Heart right ventricle (tissue), 16 donors: ENCODE results near the gene C1orf74. TPM values are rescaled to one million over a fixed set of nuclear protein-coding genes. Genes with fewer than 3 reads are reported as not detected.

Source experiments
- ATAC-seq, 8 donors: fragments of 200-7000 bp; cut with Tn5 transposase; one replicate each; pipeline ENCODE4 v1.9.1; 2020; ENCODE audit warnings: mild to moderate bottlenecking in 8 of 8, moderate library complexity in 8 of 8, moderate number of reproducible peaks in 1 of 8
- DNase-seq, 2 donors: peaks; one replicate each; pipeline ENCODE4 v3.0.0-alpha.2; 2020
- H3K27ac ChIP-seq, 10 donors: fragments of 200-600 bp; sonication (generic) in 2 of 10; one replicate each; pipeline versions ENCODE4 v1.5.0 to v1.8.0; 2020 to 2022; ENCODE audit warnings: mild to moderate bottlenecking in 3 of 10
- H3K27me3 ChIP-seq, 7 donors: fragments of 200-600 bp; one replicate each; pipeline ENCODE4 v1.8.0; 2021 to 2022; ENCODE audit warnings: mild to moderate bottlenecking in 2 of 7
- H3K36me3 ChIP-seq, 9 donors: fragments of 200-600 bp; sonication (generic) in 1 of 9; one replicate each; pipeline versions ENCODE4 v1.5.0 to v1.8.0; 2020 to 2022; ENCODE audit warnings: mild to moderate bottlenecking in 2 of 9
- H3K4me1 ChIP-seq, 9 donors: fragments of 200-600 bp; sonication (generic) in 1 of 9; one replicate each; pipeline versions ENCODE4 v1.5.0 to v1.8.0; 2020 to 2022; ENCODE audit warnings: mild to moderate bottlenecking in 4 of 9
- H3K4me3 ChIP-seq, 10 donors: fragments of 200-600 bp; sonication (generic) in 2 of 10; one replicate each; pipeline versions ENCODE4 v1.5.0 to v1.8.0; 2020 to 2022; ENCODE audit warnings: mild to moderate bottlenecking in 7 of 10, moderate library complexity in 2 of 10
- H3K9me3 ChIP-seq, 11 donors: fragments of 200-600 bp in 10 of 11; sonication (generic) in 2 of 11; one replicate each; pipeline versions ENCODE4 v1.5.0 to v1.8.0; 2013 to 2022; ENCODE audit warnings: mild to moderate bottlenecking in 2 of 11, control low read depth in 1 of 11, moderate library complexity in 1 of 11
- WGBS, 2 donors: extraction: QIAGEN DNeasy Blood & Tissue Kit; methylation state at CpG; one replicate each; pipeline ENCODE4 v1.1.7; 2013; ENCODE audit warnings: inconsistent platforms in 1 of 2; 5-methylcytosine and 5-hydroxymethylcytosine counted together
- intact Hi-C, 10 donors: fragments of 100-400 bp; cut with DNase I; formaldehyde crosslinking; loops; one replicate each; pipeline versions ENCODE4 v1.11.1 to v1.14.2; 2022
- polyA plus RNA-seq, 2 donors: library from polyadenylated mRNA; stranded (reverse); fragments of 200-250 nt; gene quantifications; one replicate each; pipeline ENCODE4 v1.2.3, GENCODE V29; 2013
- total RNA-seq, 10 donors: library from RNA; stranded (reverse); fragmentation: NEBNext Ultra II Directional in 3 of 10; extraction: Animal tissue kit (Norgen Biotek cat#: 25700) in 3 of 10; gene quantifications; one replicate each; pipeline versions ENCODE4 v1.2.1 to v1.2.4, GENCODE V29; 2021 to 2023
- TF ChIP-seq, protein P1 (sequence below), 9 donors: fragments of 200-600 bp; sonication (generic) in 2 of 9; IDR thresholded peaks; one replicate each; pipeline versions ENCODE4 v1.5.0 to v1.8.0; 2021 to 2022; ENCODE audit warnings: antibody characterized with exemption in 9 of 9, mild to moderate bottlenecking in 5 of 9, moderate library complexity in 1 of 9
- donor health status: Arrhythmogenic right ventricular cardiomyopathy.
- donor health status: ischemic (EF 13 %, LVEDD 7.1; RV severe dilation, severe dysfunction).
- donor health status: healthy with polysubstance abuse.
- donor health status: DM: no; HTN: yes; CAD: no.
- donor health status: DM: no; HTN: no; CAD: no.
- donor health status: ischemic (EF 25% LVEDD 6.9; RV normal size, moderate dysfunction).
- donor health status: ischemic (EF 25% LVEDD 5.7; RV mildly dilated, moderate dysfunction).
- donor health status: healthy.
- donor health status: DM: yes; HTN: yes; CAD: no.
- donor health status: Ischemic cardiomyopathy.
- donor health status: ischemic (EF 35%, LVEDD 5.7; RV mildly dilated, moderate dysfunction).
- donor health status: nonischemic (EF 11% LVEDD 7.7; RV severe dilation, severe dysfunction).
- donor health status: DM: yes; HTN: yes; CAD: no.
- donor health status: PGD.
- donor health status: ischemic (EF 29% LVEDD 5.4; RV normal size, mild dysfunction).
- donor health status: nonischemic (EF 23%, LVEDD 6.1; RV moderate dilation, normal function).

The C1orf74 gene
- total and polyA plus RNA-seq, 12 donors, result 1.0 to 2.8 (median 1.8) TPM

DNA sequence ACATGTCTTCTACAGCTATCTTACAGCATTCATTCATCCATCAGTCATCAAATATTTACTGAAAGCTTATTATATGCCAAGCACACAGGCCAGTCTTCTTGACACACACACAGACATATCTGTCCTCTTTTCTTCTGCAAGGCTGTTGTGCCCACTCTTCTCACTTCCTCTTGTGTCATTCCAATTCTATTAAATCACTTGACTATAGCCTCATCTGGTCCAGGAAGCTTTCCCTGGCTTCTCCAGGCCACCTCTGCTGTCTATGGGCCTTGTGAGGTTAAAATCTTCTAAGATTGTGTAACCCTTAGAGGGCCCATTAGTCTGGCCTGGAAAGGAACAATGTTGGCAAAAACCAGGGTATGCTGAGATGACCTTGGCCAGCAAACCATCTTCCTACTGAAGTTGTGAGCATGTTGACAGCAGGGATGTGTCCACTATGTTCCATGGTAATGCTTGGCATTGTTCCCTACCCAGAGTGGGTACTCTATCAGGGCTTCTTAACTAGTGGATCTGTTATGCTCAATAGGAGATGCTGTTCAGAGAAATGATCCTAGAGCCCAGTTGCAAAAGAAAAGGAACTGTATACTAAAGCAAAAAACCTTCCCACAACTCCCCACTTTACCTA is 23.2 kb downstream of the C1orf74 start:
- no peak overlapping the region for H3K4me3 ChIP-seq
- TF ChIP-seq, protein P1, sequence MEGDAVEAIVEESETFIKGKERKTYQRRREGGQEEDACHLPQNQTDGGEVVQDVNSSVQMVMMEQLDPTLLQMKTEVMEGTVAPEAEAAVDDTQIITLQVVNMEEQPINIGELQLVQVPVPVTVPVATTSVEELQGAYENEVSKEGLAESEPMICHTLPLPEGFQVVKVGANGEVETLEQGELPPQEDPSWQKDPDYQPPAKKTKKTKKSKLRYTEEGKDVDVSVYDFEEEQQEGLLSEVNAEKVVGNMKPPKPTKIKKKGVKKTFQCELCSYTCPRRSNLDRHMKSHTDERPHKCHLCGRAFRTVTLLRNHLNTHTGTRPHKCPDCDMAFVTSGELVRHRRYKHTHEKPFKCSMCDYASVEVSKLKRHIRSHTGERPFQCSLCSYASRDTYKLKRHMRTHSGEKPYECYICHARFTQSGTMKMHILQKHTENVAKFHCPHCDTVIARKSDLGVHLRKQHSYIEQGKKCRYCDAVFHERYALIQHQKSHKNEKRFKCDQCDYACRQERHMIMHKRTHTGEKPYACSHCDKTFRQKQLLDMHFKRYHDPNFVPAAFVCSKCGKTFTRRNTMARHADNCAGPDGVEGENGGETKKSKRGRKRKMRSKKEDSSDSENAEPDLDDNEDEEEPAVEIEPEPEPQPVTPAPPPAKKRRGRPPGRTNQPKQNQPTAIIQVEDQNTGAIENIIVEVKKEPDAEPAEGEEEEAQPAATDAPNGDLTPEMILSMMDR (IDR thresholded peaks at IDR 0.05), result no peak
- H3K4me1 ChIP-seq, result peaks cover 0 to 48% (median 0%) of the 10 kb centered on the region in 9 donors
- H3K27me3 ChIP-seq, result no peaks in the 10 kb centered on the region
- intact Hi-C loops, result no loop called here
- ATAC-seq (peak in 7 of 8 donors; percentile 7 to 79 (median 26)), DNase-seq (no peak)
- peaks cover 0 to 54% (median 0%) of the 10 kb centered on the region in 9 donors for H3K36me3 ChIP-seq
- H3K27ac ChIP-seq, result peak overlapping the region in 1 of 10 donors; percentile 0
- no peaks in the 10 kb centered on the region for H3K9me3 ChIP-seq

DNA sequence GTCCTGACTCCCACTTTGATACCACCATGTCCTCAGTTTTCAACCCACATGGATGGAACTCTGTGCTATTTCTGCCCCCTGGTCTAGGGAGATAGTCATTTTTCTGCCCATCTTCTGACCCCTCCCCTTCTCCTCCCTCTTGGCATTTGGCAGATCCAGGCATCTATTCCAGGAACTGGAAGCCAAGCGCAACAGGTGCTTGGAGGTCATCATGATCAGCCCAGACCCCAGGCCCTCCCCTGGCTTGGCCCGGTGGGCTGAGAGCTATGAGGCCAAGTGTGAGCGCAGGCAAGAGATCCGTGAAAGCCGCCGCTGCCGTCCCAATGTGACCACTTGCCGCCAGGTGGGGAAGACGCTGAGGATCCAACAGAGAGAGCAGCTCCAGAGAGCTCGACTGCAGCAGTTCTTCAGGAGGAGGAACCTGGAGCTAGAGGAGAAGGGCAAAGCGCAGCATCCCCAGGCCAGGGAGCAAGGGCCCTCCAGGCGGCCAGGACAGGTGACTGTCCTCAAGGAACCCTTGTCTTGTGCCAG is 24.5 kb downstream of the C1orf74 start:
- Histone ChIP-seq H3K4me3 (no peak overlapping the region), H3K4me1 (peaks cover 0 to 54% (median 0%) of the 10 kb centered on the region in 9 donors), H3K27ac (no peak overlapping the region), H3K27me3 (no peaks in the 10 kb centered on the region), H3K36me3 (peaks cover 0 to 47% (median 0%) of the 10 kb centered on the region in 9 donors), H3K9me3 (no peaks in the 10 kb centered on the region)
- intact Hi-C loops, result no loop called here
- 90 to 93% methylated on average over 12 of the region's 12 CpGs for WGBS, 2 donors
- ATAC-seq, result no peak
- no peak for DNase-seq
- TF ChIP-seq, protein P1 (IDR thresholded peaks at IDR 0.05), result no peak

DNA sequence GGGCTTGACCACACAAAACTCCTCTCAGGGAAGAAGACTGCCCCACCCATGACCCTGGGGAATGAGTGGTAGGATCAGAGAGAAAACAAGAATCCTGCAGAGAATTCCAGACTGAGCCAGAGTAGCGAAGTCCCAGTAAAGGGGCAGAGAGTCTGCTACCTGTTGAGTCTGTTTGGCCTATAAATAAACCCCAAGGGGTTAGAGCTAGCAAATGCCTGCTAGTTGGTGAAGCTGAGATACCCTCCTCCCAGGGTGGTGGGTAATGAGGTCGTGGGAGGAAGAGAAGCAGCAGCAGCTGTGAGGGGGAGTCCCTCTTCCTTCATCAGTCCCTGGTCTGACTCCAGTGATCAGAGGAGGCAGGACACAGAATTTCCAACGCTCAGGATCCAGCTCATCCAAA is 26.0 kb downstream of the C1orf74 start:
- Histone ChIP-seq H3K4me1 (peaks cover 0 to 56% (median 0%) of the 10 kb centered on the region in 9 donors), H3K27me3 (no peaks in the 10 kb centered on the region), H3K27ac (peak overlapping the region in 1 of 10 donors; percentile 92), H3K9me3 (no peaks in the 10 kb centered on the region), H3K4me3 (peak overlapping the region in 1 of 10 donors; percentile 55), H3K36me3 (peaks cover 0 to 36% (median 0%) of the 10 kb centered on the region in 9 donors)
- WGBS, 2 donors, result 61 to 74% methylated on average over 3 of the region's 3 CpGs
- ATAC-seq (no peak), DNase-seq (no peak)
- TF ChIP-seq, protein P1 (IDR thresholded peaks at IDR 0.05), result no peak
- intact Hi-C loops, result no loop called here

DNA sequence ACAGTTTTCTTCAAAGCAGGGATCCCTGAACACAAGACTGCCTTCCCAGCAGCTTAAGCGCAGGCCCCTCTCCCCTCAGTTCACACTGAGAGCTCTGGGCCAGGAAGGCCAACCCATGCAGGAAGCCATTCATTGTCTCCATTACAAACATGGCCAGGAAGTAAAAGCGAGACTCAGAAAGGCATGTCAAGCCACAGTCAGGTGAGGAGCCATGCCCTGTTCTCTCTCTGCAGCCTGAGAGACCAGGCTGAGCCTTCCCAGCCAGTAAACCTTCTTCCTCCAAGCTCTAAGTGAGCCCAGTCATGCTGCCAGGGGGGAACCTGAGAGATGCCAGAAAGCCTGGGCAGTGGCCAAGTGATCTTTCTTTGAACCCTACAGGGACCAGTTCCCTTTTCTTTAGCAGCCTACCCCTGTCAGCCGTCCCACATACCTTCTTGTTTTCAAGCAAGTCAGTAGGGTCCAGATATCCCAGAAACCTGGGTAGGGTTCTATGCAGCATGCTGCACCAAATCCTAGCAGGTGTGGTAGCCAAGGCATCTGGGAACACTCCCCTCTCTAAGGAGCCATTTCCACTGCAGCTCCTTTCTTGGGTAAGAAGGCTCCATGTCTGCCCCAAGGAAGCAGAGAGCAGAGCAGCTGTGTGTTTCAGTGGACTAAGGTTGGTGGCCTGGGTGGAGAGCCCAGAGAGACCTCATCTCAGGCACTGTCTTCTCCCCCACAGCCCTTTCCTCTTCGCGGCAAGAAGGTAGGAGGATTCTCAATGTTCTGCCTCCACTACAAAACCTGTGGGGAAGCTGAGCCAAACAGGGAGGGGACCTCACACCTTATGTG is 27.5 kb downstream of the C1orf74 start:
- H3K27me3 ChIP-seq, result no peaks in the 10 kb centered on the region
- DNase-seq, result no peak
- H3K4me3 ChIP-seq, result peak overlapping the region in 4 of 10 donors; percentile 2 to 55 (median 14)
- no peaks in the 10 kb centered on the region for H3K9me3 ChIP-seq
- peak in 5 of 8 donors; percentile 33 to 55 (median 51) for ATAC-seq
- TF ChIP-seq, protein P1 (IDR thresholded peaks at IDR 0.05), result no peak
- H3K36me3 ChIP-seq, result peaks cover 0 to 28% (median 0%) of the 10 kb centered on the region in 9 donors
- H3K27ac ChIP-seq, result peak overlapping the region in 4 of 10 donors; percentile 3 to 92 (median 44)
- peaks cover 0 to 63% (median 0%) of the 10 kb centered on the region in 9 donors for H3K4me1 ChIP-seq
- 75 to 76% methylated on average over 5 of the region's 5 CpGs for WGBS, 2 donors
- intact Hi-C loops, result no loop called here
